Activated naive CD8-positive, alpha-beta T cell treated with anti-CD3 and anti-CD28 coated beads, Interleukin-2, amount 10 ng/mL, durations not matched to agents 7 days and 5 days (primary cell): ENCODE measurements around the gene SMIM1. TPM values are rescaled to one million over a fixed set of nuclear protein-coding genes. Genes with fewer than 3 reads are reported as not detected.
"Not testable (repeated sequence)": the region's sequence is repeated elsewhere in the genome, so short reads cannot be mapped to it uniquely, and the experiment has no call there.

Experiments used
- ATAC-seq: fragments of 150-1000 bp; cut with Tn5 transposase; one replicate; pipeline ENCODE4 v1.10.0; 2021; ENCODE audit warnings: low read depth, moderate library complexity
- POLR2A ChIA-PET: fragments of 350-600 bp; sonication (Branson Sonifier 250); formaldehyde crosslinking; loops from one replicate; lab custom pipeline; 2021; ENCODE audit warnings: antibody characterized with exemption; lab: Charles Lee
- DNase-seq: peaks from one replicate; pipeline ENCODE4 v3.0.0; 2021
- H3K27ac Mint-ChIP-seq: one replicate; pipeline ENCODE4 v1.8.0; 2022; ENCODE audit warnings: mild to moderate bottlenecking, mixed read lengths
- H3K27me3 Mint-ChIP-seq: one replicate; pipeline ENCODE4 v1.8.0; 2022; ENCODE audit warnings: mild to moderate bottlenecking, moderate library complexity, mixed read lengths
- H3K36me3 Mint-ChIP-seq: one replicate; pipeline ENCODE4 v1.8.0; 2021; ENCODE audit warnings: mild to moderate bottlenecking, mixed read lengths
- H3K4me1 Mint-ChIP-seq: one replicate; pipeline ENCODE4 v1.8.0; 2021; ENCODE audit warnings: mixed read lengths
- H3K4me3 Mint-ChIP-seq: one replicate; pipeline ENCODE4 v1.8.0; 2022; ENCODE audit warnings: mild to moderate bottlenecking, moderate library complexity, mixed read lengths
- H3K9me3 Mint-ChIP-seq: one replicate; pipeline ENCODE4 v1.8.0; 2021; ENCODE audit warnings: mixed read lengths
- total RNA-seq, 2 experiments: library from RNA; stranded (reverse); gene quantifications; one replicate each; pipeline ENCODE4 v1.2.3, GENCODE V29; 2021

SMIM1 gene, protein sequence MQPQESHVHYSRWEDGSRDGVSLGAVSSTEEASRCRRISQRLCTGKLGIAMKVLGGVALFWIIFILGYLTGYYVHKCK
- total RNA-seq, result 1 to 10 TPM in 1 of 2 experiments, under 1 TPM in 1; 0.94 to 2.1 TPM

DNA sequence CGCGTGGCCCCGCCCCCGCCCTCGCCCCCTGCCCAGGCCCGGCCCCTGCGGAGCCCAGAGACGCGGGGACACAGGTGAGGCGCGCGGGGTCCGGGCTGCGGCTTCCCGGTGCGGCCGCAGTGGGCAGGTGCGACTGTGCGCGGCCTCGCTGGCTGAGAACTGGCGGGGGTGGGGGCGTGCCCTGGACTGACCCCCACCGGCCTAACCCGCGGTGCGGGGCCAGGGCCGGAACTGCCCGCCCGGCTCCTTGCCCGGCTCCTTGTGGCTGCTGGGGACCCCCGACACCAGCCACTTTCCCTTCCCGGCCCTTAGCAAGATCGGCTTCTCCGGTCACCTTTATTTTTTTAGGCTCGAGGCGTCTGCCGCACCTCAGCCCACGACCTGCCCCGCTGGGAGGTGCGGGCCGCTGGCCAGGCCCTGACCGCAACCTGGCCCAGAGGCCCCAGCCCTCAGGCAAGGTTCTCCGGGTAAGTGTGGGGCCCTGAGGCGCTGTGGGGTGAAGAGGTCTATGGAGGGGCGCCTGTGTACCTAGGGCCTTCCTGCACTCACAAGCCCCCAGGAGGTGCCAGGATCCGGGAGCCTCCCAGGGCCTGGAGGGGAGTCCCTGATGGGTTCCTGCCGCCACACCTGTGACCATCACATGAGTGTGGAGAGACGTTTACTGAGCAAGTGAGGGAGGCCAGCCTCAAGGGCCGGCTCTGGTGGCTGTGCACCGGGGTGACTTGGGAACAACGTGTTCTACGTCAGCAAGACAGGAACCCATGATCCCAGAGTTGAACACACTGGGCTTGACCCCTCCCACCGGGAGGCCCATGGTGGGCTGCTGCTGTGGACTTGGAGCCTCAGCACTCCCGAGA is at the start of gene SMIM1:
Gene SMIM1, plus strand, starts transcription at position 35 of the 857 bp plus-strand sequence. CDS start 2,625 bp downstream, outside the sequence.
- H3K9me3 Mint-ChIP-seq, result no peaks in the 10 kb centered on the region
- peak within 1 kb of the TSS; percentile 60 for H3K4me3 Mint-ChIP-seq
- no peak within 1 kb of the TSS for H3K27ac Mint-ChIP-seq
- POLR2A ChIA-PET, result no interaction called here
- no peak for DNase-seq
- H3K36me3 Mint-ChIP-seq, result no peaks in the 10 kb centered on the region
- ATAC-seq, result no peak
- H3K27me3 Mint-ChIP-seq, result no peaks in the 10 kb centered on the region
- peaks cover 2% of the 10 kb centered on the region for H3K4me1 Mint-ChIP-seq

DNA sequence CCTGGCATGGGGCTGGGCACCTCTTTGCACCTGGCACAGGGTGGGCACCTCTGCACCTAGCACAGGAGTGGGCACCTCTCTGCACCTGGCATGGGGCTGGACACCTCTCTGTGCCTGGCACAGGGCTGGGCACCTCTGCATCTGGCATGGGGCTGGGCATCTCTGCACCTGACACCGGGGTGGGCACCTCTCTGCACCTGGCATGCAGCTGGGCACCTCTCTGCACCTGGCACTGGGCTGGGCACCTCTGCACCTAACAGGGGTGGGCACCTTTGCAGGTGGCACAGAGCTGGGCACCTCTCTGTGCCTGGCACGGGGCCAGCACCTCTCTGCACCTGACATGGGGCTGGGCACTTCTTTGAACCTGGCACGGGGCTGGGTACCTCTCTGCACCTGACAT is 49.7 kb upstream of the SMIM1 start:
- Mint-ChIP-seq H3K27ac (no peak overlapping the region), H3K4me1 (peaks cover 3% of the 10 kb centered on the region), H3K9me3 (no peaks in the 10 kb centered on the region), H3K36me3 (no peaks in the 10 kb centered on the region), H3K4me3 (no peak overlapping the region), H3K27me3 (no peaks in the 10 kb centered on the region)
- DNase-seq (no peak), ATAC-seq (no peak)
- POLR2A ChIA-PET, result no interaction called here

DNA sequence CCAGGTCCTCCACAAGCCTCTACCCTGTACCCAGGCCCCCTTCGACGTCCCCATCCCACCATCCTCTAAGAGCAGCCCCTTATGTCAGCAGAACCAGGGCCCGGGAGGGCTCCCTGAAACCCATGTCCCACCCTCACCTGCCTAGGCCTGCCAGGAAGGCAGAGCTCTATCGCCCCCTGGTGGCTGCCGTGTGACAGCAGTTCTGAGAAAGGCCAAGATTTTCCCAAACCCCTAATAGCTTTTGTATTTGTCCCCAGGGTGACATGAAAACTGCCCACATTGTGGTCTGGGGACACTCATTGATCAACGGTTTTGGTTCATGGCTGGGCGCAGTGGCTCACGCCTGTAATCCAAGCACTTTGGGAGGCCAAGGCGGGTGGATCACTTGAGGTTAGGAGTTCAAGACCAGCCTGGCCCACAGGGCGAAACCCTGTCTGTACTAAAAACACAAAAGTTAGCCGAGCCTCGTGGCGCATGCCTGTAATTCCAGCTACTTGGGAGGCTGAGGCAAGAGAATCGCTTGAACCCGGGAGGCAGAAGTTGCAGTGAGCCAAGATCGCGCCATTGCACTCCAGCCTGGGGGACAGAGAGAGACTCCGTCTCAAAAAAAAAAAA is 48.0 kb upstream of the SMIM1 start:
- DNase-seq, result peak; percentile 80
- H3K4me3 Mint-ChIP-seq, H3K27ac Mint-ChIP-seq, POLR2A ChIA-PET, H3K36me3 Mint-ChIP-seq, H3K9me3 Mint-ChIP-seq, H3K27me3 Mint-ChIP-seq, H3K4me1 Mint-ChIP-seq: not testable (repeated sequence)
- peak; percentile 48 for ATAC-seq

DNA sequence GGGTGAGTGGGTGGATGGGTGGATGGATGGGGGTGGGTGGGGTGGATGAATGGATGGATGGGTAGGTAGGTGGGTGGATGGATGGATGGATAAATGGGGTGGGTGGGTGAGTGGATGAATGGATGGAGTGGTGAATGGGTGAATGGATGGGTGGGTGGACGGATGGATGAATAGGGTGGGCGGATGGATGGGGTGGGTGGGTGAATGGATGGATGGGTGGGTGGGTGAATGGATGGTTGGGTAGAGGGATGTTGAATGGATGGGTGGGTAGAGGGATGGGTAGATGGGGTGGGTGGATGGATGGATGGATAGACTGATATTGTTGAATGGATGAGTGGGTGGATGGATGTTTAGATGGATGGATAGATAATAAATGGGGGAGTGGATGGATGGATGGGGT is 47.2 kb upstream of the SMIM1 start:
- no peaks in the 10 kb centered on the region for H3K9me3 Mint-ChIP-seq
- POLR2A ChIA-PET, result no interaction called here
- ATAC-seq (no peak), DNase-seq (no peak)
- H3K27ac Mint-ChIP-seq, result no peak overlapping the region
- no peaks in the 10 kb centered on the region for H3K36me3 Mint-ChIP-seq
- H3K27me3 Mint-ChIP-seq, result no peaks in the 10 kb centered on the region
- peaks cover 3% of the 10 kb centered on the region for H3K4me1 Mint-ChIP-seq
- no peak overlapping the region for H3K4me3 Mint-ChIP-seq

DNA sequence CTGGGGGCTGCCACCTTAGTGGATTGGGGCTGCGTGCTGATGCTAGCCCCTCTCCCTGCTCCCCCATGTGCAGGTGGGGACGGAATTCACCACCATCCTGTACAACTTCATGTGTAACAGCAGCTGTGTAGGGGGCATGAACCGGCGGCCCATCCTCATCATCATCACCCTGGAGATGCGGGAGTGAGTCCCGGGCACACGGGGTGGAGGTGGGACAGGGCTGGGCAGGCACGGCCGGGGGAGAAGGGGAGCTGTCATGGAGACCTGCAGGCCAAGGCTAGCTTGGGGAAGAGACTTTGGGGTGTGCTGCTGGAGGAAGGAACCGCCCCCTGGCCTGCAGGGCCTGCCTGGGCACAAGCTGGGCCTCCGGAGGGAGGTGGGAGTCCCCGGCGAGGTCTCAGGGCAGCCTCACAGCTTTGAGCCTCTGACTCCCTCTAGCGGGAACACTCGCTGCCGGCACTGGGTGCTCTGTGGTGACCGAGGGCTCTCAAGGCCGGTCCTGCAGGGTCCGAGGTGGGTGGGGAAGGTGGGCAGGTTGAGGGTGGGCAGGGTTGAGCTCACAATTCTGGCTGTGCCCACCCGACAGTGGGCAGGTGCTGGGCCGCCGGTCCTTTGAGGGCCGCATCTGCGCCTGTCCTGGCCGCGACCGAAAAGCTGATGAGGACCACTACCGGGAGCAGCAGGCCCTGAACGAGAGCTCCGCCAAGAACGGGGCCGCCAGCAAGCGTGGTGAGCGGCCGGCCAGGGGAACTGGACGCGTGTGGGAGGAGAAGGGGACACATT is 45.3 kb upstream of the SMIM1 start:
- H3K4me3 Mint-ChIP-seq, result no peak overlapping the region
- H3K36me3 Mint-ChIP-seq, result no peaks in the 10 kb centered on the region
- ATAC-seq, result no peak
- H3K27ac Mint-ChIP-seq, result no peak overlapping the region
- no peaks in the 10 kb centered on the region for H3K9me3 Mint-ChIP-seq
- no peak for DNase-seq
- H3K27me3 Mint-ChIP-seq, result no peaks in the 10 kb centered on the region
- H3K4me1 Mint-ChIP-seq, result peaks cover 2% of the 10 kb centered on the region
- POLR2A ChIA-PET, result no interaction called here

DNA sequence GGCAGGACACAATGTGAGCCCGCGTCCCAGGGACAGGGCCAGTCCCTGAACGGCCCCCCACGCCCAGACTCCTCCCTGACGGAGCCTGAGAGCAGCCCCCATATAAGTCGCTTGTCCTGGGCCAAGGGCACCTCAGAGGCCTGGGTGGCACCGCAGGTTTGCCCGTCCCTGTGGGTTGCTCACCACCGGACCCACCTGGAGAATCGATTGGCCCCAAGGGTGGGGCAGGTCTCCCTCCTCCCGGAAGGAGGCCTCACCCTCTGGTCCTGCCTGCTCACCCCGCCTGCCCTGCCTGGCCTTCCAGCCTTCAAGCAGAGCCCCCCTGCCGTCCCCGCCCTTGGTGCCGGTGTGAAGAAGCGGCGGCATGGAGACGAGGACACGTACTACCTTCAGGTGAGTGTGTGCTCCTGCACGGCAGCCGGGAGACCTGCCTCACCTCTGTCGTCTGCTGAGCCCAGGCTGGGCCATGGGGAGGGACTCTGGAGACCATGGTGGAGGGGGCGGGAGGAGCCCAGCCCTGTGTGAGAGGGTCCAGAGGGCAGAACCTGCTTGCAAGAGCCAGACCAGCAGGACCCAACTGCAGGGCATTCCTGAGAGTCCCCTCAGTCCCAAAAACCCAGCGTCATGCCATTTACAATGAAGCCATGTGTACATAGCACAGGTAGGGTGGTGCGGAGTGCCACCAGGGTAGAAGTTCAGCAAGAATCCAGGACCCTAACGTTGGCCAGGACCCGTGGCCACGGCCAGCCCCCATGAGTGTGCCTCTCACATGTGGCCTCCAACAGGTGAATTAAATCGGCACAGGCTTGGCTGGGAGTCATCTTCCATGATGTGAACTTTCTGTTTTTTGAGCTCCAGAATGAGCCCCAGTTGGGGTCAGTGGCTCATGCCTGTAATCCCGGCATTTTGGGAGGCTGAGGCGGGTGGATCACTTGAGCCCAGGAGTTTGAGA is 44.4 kb upstream of the SMIM1 start:
- H3K9me3 Mint-ChIP-seq, result no peaks in the 10 kb centered on the region
- no peak overlapping the region for H3K27ac Mint-ChIP-seq
- H3K4me1 Mint-ChIP-seq, result peaks cover 2% of the 10 kb centered on the region
- H3K36me3 Mint-ChIP-seq, result no peaks in the 10 kb centered on the region
- no peak overlapping the region for H3K4me3 Mint-ChIP-seq
- DNase-seq, result no peak
- no peaks in the 10 kb centered on the region for H3K27me3 Mint-ChIP-seq
- ATAC-seq, result no peak
- POLR2A ChIA-PET, result interaction anchor here (0.7 kb wide), 1 partner anchor 183 kb away, joined by 3 read pairs; no protein-coding TSS in a partner anchor

DNA sequence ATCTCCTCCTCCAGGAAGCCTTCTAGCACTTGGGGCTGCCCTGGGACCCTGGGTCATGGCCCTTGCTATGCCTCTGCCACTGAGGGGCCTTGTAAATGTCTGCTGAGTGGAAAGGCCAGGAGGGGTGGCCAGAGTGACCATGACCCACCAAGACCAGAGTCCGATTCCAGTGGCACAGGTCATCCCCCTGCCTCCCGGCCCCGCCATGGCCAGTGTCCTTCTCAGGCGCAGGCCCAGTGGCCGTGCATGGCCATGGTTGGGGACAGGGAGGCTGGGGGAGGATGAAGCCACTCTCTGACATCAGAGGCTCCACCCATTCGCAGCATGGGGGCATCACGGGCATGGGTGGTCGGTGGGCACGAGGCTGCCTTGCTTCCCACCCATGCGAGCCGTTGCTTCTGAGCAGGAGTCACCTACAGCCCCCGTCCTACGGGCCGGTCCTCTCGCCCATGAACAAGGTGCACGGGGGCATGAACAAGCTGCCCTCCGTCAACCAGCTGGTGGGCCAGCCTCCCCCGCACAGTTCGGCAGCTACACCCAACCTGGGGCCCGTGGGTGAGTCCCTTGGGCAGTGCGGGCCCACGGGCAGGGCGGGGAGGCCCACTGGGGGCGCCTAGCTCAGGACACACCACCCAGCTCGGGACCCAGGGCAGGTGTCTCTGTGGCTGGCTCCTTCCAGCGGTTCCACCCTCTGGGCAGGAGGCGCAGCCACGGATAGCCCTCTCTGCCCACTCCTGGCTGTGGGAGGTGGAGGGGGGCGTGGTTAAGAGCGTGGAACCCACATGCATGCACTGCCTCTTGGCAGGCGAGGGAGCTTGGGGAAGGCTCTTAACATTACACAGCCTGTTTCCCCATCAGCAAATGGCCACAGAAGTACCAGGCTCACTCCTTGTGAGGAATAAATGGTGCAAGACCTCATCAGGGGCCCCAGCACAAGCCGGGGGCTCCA is 42.7 kb upstream of the SMIM1 start:
- Mint-ChIP-seq H3K4me1 (no peaks in the 10 kb centered on the region), H3K9me3 (no peaks in the 10 kb centered on the region), H3K4me3 (no peak overlapping the region), H3K27ac (no peak overlapping the region), H3K36me3 (no peaks in the 10 kb centered on the region), H3K27me3 (no peaks in the 10 kb centered on the region)
- ATAC-seq, result no peak
- POLR2A ChIA-PET, result no interaction called here
- no peak for DNase-seq

DNA sequence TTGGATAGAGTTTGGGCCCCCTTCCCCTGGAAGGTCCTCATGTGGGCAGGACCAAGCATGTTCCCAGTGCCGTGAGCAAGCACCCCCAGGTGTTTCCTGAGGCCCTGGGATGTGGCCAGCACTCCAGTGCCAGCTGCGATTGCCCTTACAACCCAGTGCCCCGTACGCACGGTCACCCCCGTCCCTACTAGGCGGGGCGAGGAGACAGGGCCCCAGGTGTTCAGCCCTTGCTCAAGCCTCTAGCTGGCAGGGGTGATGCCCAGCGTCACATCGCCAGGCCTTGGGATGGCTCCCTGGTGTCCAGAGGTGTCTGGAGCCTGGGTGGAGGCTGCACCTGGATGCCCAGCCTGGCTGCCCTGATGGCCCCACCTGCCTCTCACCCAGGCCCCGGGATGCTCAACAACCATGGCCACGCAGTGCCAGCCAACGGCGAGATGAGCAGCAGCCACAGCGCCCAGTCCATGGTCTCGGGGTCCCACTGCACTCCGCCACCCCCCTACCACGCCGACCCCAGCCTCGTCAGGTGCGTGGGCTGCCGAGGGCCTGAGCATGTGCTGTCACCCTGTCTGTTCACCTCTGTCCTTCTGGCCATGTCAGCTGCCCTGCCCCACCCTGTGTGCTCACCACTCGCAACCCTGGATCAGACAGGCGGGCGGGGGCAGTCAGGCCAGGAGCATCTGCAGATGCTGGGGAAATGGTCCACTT is 41.9 kb upstream of the SMIM1 start:
- H3K4me1 Mint-ChIP-seq, result no peaks in the 10 kb centered on the region
- no peaks in the 10 kb centered on the region for H3K27me3 Mint-ChIP-seq
- H3K4me3 Mint-ChIP-seq, result no peak overlapping the region
- no peak for ATAC-seq
- POLR2A ChIA-PET, result no interaction called here
- no peaks in the 10 kb centered on the region for H3K36me3 Mint-ChIP-seq
- no peak overlapping the region for H3K27ac Mint-ChIP-seq
- no peaks in the 10 kb centered on the region for H3K9me3 Mint-ChIP-seq
- DNase-seq, result no peak

DNA sequence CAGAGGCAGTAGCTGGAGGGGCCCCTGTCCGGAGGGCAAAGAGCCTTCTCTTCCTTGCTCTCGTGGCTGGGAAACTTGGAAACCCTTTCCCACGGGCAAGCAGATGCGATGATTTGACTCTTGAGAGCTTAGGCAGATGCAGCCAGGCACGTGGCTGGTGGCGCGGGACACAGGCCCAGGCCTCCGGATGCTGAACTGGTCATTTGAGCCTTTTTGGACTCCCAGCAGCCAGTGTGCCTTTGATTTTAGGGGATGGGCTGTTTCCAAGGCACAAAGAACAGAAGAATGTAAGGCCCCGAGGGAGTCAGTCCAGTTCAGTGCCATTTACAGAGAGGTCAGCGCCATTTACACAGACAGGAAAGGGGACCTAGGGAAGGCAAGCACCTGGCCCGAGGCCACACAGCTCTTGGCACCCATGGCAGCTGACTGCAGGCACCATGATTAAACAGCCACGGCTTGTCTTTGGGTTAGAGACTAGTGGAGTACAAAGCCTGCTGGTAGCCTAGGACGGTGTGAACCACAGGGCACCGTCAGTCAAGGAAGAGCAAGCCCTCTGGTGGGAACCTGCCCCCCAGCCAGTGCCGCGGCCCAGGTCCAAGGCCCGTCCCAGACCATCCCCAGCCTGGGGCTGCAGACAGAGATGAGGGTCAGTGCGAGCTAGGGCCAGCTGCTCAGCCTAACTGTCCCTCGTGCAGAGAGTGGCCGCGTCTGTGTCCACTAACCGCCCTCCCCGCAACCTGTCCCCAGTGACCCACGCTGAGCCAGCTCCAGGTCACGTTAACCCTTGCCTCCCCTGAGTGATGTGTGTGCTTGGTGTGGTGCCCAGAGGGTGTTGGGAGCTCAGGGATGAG is 40.7 kb upstream of the SMIM1 start:
- Mint-ChIP-seq H3K9me3 (no peaks in the 10 kb centered on the region), H3K27me3 (no peaks in the 10 kb centered on the region), H3K4me1 (no peaks in the 10 kb centered on the region), H3K4me3 (no peak overlapping the region), H3K36me3 (no peaks in the 10 kb centered on the region), H3K27ac (no peak overlapping the region)
- no peak for DNase-seq
- no peak for ATAC-seq
- POLR2A ChIA-PET, result no interaction called here

DNA sequence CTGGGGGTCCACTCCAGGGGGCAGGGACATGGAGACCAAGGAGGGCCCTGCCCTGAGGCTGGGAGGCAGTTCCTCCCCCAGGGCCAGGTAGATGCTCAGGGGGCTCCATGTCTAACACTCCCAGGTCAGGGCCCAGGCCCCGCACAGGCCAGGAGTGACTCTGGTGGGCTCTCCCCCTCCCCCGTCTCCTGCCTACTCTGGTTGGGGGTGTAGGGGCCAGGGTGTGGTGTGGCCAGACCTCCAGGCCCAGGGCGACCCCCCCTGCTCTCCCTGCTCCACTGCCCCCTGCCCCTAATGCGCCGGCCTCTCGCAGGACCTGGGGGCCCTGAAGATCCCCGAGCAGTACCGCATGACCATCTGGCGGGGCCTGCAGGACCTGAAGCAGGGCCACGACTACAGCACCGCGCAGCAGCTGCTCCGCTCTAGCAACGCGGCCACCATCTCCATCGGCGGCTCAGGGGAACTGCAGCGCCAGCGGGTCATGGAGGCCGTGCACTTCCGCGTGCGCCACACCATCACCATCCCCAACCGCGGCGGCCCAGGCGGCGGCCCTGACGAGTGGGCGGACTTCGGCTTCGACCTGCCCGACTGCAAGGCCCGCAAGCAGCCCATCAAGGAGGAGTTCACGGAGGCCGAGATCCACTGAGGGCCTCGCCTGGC is 40.0 kb upstream of the SMIM1 start:
- Mint-ChIP-seq H3K9me3 (no peaks in the 10 kb centered on the region), H3K4me3 (no peak overlapping the region), H3K36me3 (no peaks in the 10 kb centered on the region), H3K27me3 (no peaks in the 10 kb centered on the region), H3K27ac (no peak overlapping the region), H3K4me1 (no peaks in the 10 kb centered on the region)
- POLR2A ChIA-PET, result no interaction called here
- no peak for DNase-seq
- no peak for ATAC-seq
